Panc1 (cell line): ENCODE results near the gene VARS2. TPM values are rescaled to one million over a fixed set of nuclear protein-coding genes. Genes with fewer than 3 reads are reported as not detected.

Experiments used
- ATAC-seq: fragments of 200-7000 bp; cut with Tn5 transposase; 2 replicates; pipeline ENCODE4 v1.9.1; 2020; ENCODE audit warnings: mild to moderate bottlenecking, moderate library complexity
- BruUV-seq: library from RNA; stranded (reverse); fragments of 400-500 nt; replicated peaks from 2 replicates; lab custom pipeline; 2021; lab: Mats Ljungman, UMichigan
- CTCF ChIA-PET: fragments of 300-600 bp; sonication (Branson Sonifier 250); formaldehyde crosslinking; loops from one replicate; lab custom pipeline; 2022; ENCODE audit warnings: antibody characterized with exemption; lab: Charles Lee
- POLR2A ChIA-PET: fragments of 300-600 bp; sonication (Branson Sonifier 250); formaldehyde crosslinking; loops from one replicate; lab custom pipeline; 2022; ENCODE audit warnings: antibody characterized with exemption; lab: Charles Lee
- DNase-seq: peaks from one replicate; pipeline ENCODE4 v3.0.0-alpha.2; 2010; ENCODE audit warnings: low read depth, low spot score
- H3K27ac ChIP-seq: 2 replicates; pipeline ENCODE4 v1.5.1; 2011; ENCODE audit warnings: mild to moderate bottlenecking, low read length, inconsistent platforms
- H3K27me3 ChIP-seq: fragments of 200-500 bp; sonication (Bioruptor generic); 2 replicates; pipeline ENCODE4 v1.6.0; 2014; ENCODE audit warnings: low read length, inconsistent platforms; ENCODE audit not compliant: control insufficient read depth, insufficient read depth
- H3K36me3 ChIP-seq: fragments of 200-500 bp; sonication (Bioruptor generic); 2 replicates; pipeline ENCODE4 v1.5.1; 2014; ENCODE audit warnings: inconsistent platforms, mild to moderate bottlenecking, low read length, moderate library complexity; ENCODE audit not compliant: control insufficient read depth, insufficient read depth
- H3K4me1 ChIP-seq: 2 replicates; pipeline ENCODE4 v1.5.1; 2011; ENCODE audit warnings: inconsistent platforms, mild to moderate bottlenecking, low read length, moderate library complexity; ENCODE audit not compliant: control insufficient read depth, insufficient read depth
- H3K4me3 ChIP-seq, 2 experiments: 2 replicates each; pipeline ENCODE4 v1.5.1; 2011 to 2012; ENCODE audit warnings: low read depth in 2 of 2, low read length in 2 of 2, mild to moderate bottlenecking in 2 of 2, inconsistent platforms in 1 of 2, moderate library complexity in 1 of 2
- H3K9me3 ChIP-seq: fragments of 200-500 bp; sonication (Bioruptor generic); 2 replicates; pipeline ENCODE4 v1.5.1; 2014; ENCODE audit warnings: low read depth, mild to moderate bottlenecking, inconsistent platforms, low read length, moderate library complexity; ENCODE audit not compliant: control insufficient read depth, insufficient read depth
- POLR2AphosphoS5 ChIP-seq: IDR thresholded peaks from 2 replicates; pipeline ENCODE4 v1.6.1; 2012; ENCODE audit warnings: mild to moderate bottlenecking, low read depth, low read length, moderate library complexity
- SIN3A ChIP-seq: IDR thresholded peaks from 2 replicates; pipeline ENCODE4 v1.6.1; 2012; ENCODE audit warnings: low read depth, mild to moderate bottlenecking, low read length, moderate library complexity, borderline replicate concordance; ENCODE audit not compliant: insufficient read depth
- TCF7L2 ChIP-seq: IDR thresholded peaks from 2 replicates; pipeline ENCODE4 v1.6.1; 2011; ENCODE audit warnings: mild to moderate bottlenecking, low read depth, low read length, inconsistent platforms
- in situ Hi-C: cut with HindIII; loops from 2 replicates; pipeline ENCODE4 v1.10.0; 2016; ENCODE audit warnings: low sequenced_read_pairs, low pct_unique_long_range_greater_than_20kb
- intact Hi-C: fragments of 100-400 bp; cut with micrococcal nuclease; formaldehyde crosslinking; loops from one replicate; pipeline ENCODE4 v1.10.0; 2022; ENCODE audit not compliant: unreplicated experiment
- total RNA-seq: library from RNA; stranded (reverse); gene quantifications from one replicate; pipeline ENCODE4 v1.2.1, GENCODE V29; 2021; ENCODE audit not compliant: unreplicated experiment
- TF ChIP-seq, protein P1 (sequence below), 2 experiments: IDR thresholded peaks; 2 replicates each; pipeline ENCODE4 v1.6.1; 2011 to 2012; ENCODE audit warnings: low read depth in 2 of 2, control low read depth in 1 of 2, low read length in 1 of 2, mild to moderate bottlenecking in 1 of 2, moderate library complexity in 1 of 2; ENCODE audit not compliant: insufficient read depth in 1 of 2
- TF ChIP-seq, protein P2 (sequence below): fragments of 450-650 bp; IDR thresholded peaks from 2 replicates; pipeline ENCODE4 v1.5.1; 2017; ENCODE audit warnings: mild to moderate bottlenecking

Gene VARS2
- total RNA-seq, 1 experiment from 2014 or later, result 42.7 TPM

DNA sequence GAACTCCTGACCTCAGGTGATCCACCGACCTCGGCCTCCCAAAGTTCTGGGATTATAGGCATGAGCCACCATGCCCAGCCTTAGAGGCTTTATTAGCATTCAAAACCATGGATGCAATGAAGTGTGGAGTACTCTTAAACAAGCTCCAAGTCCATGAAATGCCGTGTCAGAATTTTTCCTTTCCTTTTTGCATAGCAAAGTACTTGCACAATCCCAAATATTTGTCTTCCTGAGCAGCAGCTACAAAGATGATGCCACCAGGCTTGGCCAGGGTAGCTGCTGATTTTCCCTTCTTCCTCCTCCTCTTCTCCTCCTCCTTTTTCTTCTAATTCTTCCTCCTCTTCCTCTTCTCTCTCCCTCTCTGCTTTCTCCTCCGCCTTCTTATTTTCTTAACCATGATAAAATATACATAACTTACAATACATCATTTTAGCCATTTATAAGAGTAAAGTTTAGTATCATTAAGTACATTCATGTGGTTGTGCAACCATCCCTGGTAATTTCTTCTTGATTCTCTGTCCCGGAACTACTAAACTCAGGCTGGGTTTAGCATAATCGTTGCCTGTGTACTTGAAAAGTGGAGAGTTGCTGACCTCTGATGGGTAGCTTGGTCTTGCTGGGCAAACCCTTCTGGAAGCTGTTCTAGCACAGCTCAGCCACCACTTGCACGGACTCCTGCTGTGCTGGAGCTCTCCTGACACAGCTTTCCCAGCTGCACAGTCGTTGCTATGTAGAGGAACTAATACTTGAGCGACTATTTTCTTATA, 47.1 kb downstream of the VARS2 start:
- no TSS peak for BruUV-seq
- POLR2A ChIA-PET, result no interaction called here

DNA sequence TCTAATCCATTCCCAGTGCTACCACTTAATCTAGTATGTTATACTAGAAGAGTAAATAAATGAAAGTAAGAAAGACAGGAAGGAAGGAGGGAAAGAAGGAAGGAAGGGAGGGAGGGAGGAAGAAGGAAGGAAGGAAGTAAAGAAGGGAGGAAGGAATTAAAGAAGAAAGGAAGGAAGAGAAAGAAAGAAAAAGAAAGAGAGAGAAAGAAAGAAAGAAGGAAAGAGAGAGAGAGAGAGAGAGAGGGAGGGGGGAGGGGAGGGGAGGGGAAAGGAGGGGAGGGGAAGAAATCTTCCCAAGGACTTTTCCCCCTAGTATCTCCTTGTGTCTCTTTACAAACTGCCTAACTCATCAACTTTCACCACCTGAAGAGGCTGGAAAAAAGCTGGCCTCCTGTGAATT, 48.7 kb downstream of the VARS2 start:
- in situ Hi-C loops, result no loop called here
- CTCF ChIA-PET, result interaction anchor here (0.8 kb wide), 1 partner anchor 117 kb away, joined by 3 read pairs; no protein-coding TSS in a partner anchor
- POLR2A ChIA-PET, result no interaction called here
- no TSS peak for BruUV-seq
- DNase-seq (no peak), ATAC-seq (no peak)
- Histone ChIP-seq H3K9me3 (no peaks in the 10 kb centered on the region), H3K36me3 (no peaks in the 10 kb centered on the region), H3K27me3 (peaks cover 2% of the 10 kb centered on the region; the same call in 1 of the 2 replicates), H3K4me1 (no peaks in the 10 kb centered on the region), H3K4me3 (no peak overlapping the region), H3K27ac (no peak overlapping the region)
- intact Hi-C loops, result no loop called here
- TF ChIP-seq, protein P1, sequence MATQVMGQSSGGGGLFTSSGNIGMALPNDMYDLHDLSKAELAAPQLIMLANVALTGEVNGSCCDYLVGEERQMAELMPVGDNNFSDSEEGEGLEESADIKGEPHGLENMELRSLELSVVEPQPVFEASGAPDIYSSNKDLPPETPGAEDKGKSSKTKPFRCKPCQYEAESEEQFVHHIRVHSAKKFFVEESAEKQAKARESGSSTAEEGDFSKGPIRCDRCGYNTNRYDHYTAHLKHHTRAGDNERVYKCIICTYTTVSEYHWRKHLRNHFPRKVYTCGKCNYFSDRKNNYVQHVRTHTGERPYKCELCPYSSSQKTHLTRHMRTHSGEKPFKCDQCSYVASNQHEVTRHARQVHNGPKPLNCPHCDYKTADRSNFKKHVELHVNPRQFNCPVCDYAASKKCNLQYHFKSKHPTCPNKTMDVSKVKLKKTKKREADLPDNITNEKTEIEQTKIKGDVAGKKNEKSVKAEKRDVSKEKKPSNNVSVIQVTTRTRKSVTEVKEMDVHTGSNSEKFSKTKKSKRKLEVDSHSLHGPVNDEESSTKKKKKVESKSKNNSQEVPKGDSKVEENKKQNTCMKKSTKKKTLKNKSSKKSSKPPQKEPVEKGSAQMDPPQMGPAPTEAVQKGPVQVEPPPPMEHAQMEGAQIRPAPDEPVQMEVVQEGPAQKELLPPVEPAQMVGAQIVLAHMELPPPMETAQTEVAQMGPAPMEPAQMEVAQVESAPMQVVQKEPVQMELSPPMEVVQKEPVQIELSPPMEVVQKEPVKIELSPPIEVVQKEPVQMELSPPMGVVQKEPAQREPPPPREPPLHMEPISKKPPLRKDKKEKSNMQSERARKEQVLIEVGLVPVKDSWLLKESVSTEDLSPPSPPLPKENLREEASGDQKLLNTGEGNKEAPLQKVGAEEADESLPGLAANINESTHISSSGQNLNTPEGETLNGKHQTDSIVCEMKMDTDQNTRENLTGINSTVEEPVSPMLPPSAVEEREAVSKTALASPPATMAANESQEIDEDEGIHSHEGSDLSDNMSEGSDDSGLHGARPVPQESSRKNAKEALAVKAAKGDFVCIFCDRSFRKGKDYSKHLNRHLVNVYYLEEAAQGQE (IDR thresholded peaks at IDR 0.05; ENCODE audit: insufficient read depth in 1 of 2, low read depth in 2 of 2, low read length in 1 of 2), result no peak
- TF ChIP-seq SIN3A, result no peak
- no peak for TF ChIP-seq POLR2AphosphoS5
- no peak for TF ChIP-seq TCF7L2
- TF ChIP-seq, protein P2, sequence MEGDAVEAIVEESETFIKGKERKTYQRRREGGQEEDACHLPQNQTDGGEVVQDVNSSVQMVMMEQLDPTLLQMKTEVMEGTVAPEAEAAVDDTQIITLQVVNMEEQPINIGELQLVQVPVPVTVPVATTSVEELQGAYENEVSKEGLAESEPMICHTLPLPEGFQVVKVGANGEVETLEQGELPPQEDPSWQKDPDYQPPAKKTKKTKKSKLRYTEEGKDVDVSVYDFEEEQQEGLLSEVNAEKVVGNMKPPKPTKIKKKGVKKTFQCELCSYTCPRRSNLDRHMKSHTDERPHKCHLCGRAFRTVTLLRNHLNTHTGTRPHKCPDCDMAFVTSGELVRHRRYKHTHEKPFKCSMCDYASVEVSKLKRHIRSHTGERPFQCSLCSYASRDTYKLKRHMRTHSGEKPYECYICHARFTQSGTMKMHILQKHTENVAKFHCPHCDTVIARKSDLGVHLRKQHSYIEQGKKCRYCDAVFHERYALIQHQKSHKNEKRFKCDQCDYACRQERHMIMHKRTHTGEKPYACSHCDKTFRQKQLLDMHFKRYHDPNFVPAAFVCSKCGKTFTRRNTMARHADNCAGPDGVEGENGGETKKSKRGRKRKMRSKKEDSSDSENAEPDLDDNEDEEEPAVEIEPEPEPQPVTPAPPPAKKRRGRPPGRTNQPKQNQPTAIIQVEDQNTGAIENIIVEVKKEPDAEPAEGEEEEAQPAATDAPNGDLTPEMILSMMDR, result no peak

More for the DNA sequence above, 47.1 kb downstream of the VARS2 start:
- H3K36me3 ChIP-seq, result no peaks in the 10 kb centered on the region
- H3K4me1 ChIP-seq, result no peaks in the 10 kb centered on the region
- H3K4me3 ChIP-seq, result no peak overlapping the region
- ATAC-seq (no peak), DNase-seq (no peak)
- no peak overlapping the region for H3K27ac ChIP-seq
- in situ Hi-C loops, result no loop called here
- no peak for TF ChIP-seq POLR2AphosphoS5
- TF ChIP-seq SIN3A, result no peak
- no peak for TF ChIP-seq TCF7L2
- TF ChIP-seq, protein P1 (IDR thresholded peaks at IDR 0.05; ENCODE audit: insufficient read depth in 1 of 2, low read depth in 2 of 2, low read length in 1 of 2), result no peak
- TF ChIP-seq, protein P2, result no peak
- H3K9me3 ChIP-seq, result no peaks in the 10 kb centered on the region
- peaks cover 3% of the 10 kb centered on the region; the same call in 1 of the 2 replicates for H3K27me3 ChIP-seq
- intact Hi-C loops, result no loop called here
- CTCF ChIA-PET, result no interaction called here
